ENCODE results near the gene IL7R. TPM values are rescaled to one million over a fixed set of nuclear protein-coding genes. Genes with fewer than 3 reads are reported as not detected.
A peak's percentile ranks its signal among the peaks of the same experiment; 100 is the strongest.

IL7R gene
- total and polyA plus RNA-seq, 2 of the 4 experiments (the other 2 are of a cell fraction), result 40.7 to 71.7 TPM

GRCh38 chr5:35813521-35813920 is 43.2 kb upstream of the IL7R start:
- BruUV-seq (replicated peaks), result no TSS peak

More at GRCh38 chr5:35813521-35813920, 43.2 kb upstream of the IL7R start:
- Histone ChIP-seq H3K18ac (ENCODE audit: low read depth, low read length) (no peak overlapping the region), H4K91ac (ENCODE audit: insufficient read depth, low read depth, low read length) (no peak overlapping the region), H3K36me3 (ENCODE audit: control insufficient read depth, insufficient read depth, low read length) (no peaks in the 10 kb centered on the region), H2AFZ (replicated peaks; ENCODE audit: low read length, poor library complexity) (no peak overlapping the region), H4K20me1 (ENCODE audit: insufficient read depth, low read length) (no peaks in the 10 kb centered on the region), H3K9ac (ENCODE audit: low read depth, low read length) (no peak overlapping the region), H3K4ac (ENCODE audit: low read depth, low read length) (no peak overlapping the region), H3K9me3 (ENCODE audit: control insufficient read depth, insufficient read depth, low read length) (no peaks in the 10 kb centered on the region), H3K4me1 (ENCODE audit: control insufficient read depth, insufficient read depth, low read length) (peaks cover 3% of the 10 kb centered on the region), H3K4me3 (ENCODE audit: insufficient read depth, low read depth, low read length) (no peak overlapping the region), H2BK20ac (ENCODE audit: low read depth, low read length) (no peak overlapping the region), H4K8ac (ENCODE audit: low read depth in 2 of 2, low read length in 2 of 2) (no peak overlapping the region), H3K79me1 (ENCODE audit: low read depth in 1 of 2, low read length in 2 of 2) (no peaks in the 10 kb centered on the region), H2BK15ac (ENCODE audit: low read depth, low read length) (no peak overlapping the region), H3K14ac (replicated peaks; ENCODE audit: low read depth, low read length) (no peak overlapping the region), H2BK5ac (ENCODE audit: low read depth, low read length, poor library complexity, severe bottlenecking) (no peak overlapping the region), H3K23ac (ENCODE audit: low read depth, low read length) (no peak overlapping the region), H3K27ac (ENCODE audit: insufficient read depth, low read length) (no peak overlapping the region), H2BK120ac (ENCODE audit: low read depth, low read length) (no peak overlapping the region), H3K9me1 (ENCODE audit: insufficient read depth, low read length) (no peaks in the 10 kb centered on the region), H3K27me3 (ENCODE audit: control insufficient read depth, insufficient read depth, low read length) (no peaks in the 10 kb centered on the region), H3K56ac (ENCODE audit: extremely low read depth, insufficient read depth, low read length) (no peak overlapping the region), H3K4me2 (ENCODE audit: low read depth, low read length) (no peak overlapping the region), H2AK9ac (replicated peaks; ENCODE audit: low read depth, low read length, poor library complexity) (no peak overlapping the region), H2AK5ac (ENCODE audit: low read depth, low read length) (no peak overlapping the region), H4K5ac (ENCODE audit: low read depth, low read length) (no peak overlapping the region)
- DNase-seq (peak; percentile 44), ATAC-seq (ENCODE audit: low read depth) (no peak)
- CTCF ChIA-PET, result interaction anchor here (0.6 to 1.1 kb wide), 2 partner anchors 23 to 97 kb away, joined by 4 read pairs; no protein-coding TSS in a partner anchor
- dilution Hi-C loops (cut with HindIII; ENCODE audit: low sequenced_read_pairs, unreplicated experiment), result no loop called here
- POLR2A ChIA-PET (ENCODE audit: unreplicated experiment), result no interaction called here
- TF ChIP-seq POLR2A (IDR thresholded peaks at IDR 0.05; ENCODE audit: low read depth, low read length), result no peak
- TF ChIP-seq CHD1 (IDR thresholded peaks at IDR 0.05; ENCODE audit: low read depth, low read length), result no peak
- no peak for TF ChIP-seq ELK1 (IDR thresholded peaks at IDR 0.05; ENCODE audit: borderline replicate concordance, low read depth, low read length)
- no peak for TF ChIP-seq MAFK (IDR thresholded peaks at IDR 0.05; ENCODE audit: low read depth, low read length)
- TF ChIP-seq NFE2L2 (IDR thresholded peaks at IDR 0.05; ENCODE audit: low read depth, low read length), result no peak
- TF ChIP-seq RCOR1 (IDR thresholded peaks at IDR 0.05; ENCODE audit: insufficient replicate concordance, low read length), result no peak
- TF ChIP-seq USF2 (IDR thresholded peaks at IDR 0.05; ENCODE audit: low read depth, low read length), result no peak
- TF ChIP-seq MAZ (IDR thresholded peaks at IDR 0.05; ENCODE audit: borderline replicate concordance, low read depth, low read length), result no peak
- no peak for TF ChIP-seq RAD21 (IDR thresholded peaks at IDR 0.05; ENCODE audit: low read length)
- no peak for TF ChIP-seq BHLHE40 (IDR thresholded peaks at IDR 0.05; ENCODE audit: low read depth, low read length)
- TF ChIP-seq RFX5 (IDR thresholded peaks at IDR 0.05; ENCODE audit: low read depth, low read length), result no peak
- no peak for TF ChIP-seq FOS (IDR thresholded peaks at IDR 0.05; ENCODE audit: low read depth, low read length)
- TF ChIP-seq SMC3 (IDR thresholded peaks at IDR 0.05; ENCODE audit: low read depth, low read length), result no peak
- no peak for TF ChIP-seq MXI1 (IDR thresholded peaks at IDR 0.05; ENCODE audit: borderline replicate concordance, low read depth, low read length)
- TF ChIP-seq CTCF (conservative IDR thresholded peaks at IDR 0.05; ENCODE audit: low read depth, low read length), result no peak
- TF ChIP-seq CEBPB (IDR thresholded peaks at IDR 0.05; ENCODE audit: low read depth, low read length), result no peak
- no CpG with 5 or more reads among the region's 1 CpG for WGBS, 2 experiments (ENCODE audit: extremely low coverage in 2 of 2, insufficient read length in 1 of 2)
- intact Hi-C loops (cut with micrococcal nuclease), result no loop called here
- in situ Hi-C loops (cut with MboI; ENCODE audit: low sequenced_read_pairs), result no loop called here
